Nephron (organoid): ENCODE measurements around the gene CEP128.

Experiments
- H3K27ac Mint-ChIP-seq, 3 experiments: 2 replicates each; pipeline ENCODE4 v1.8.0; 2020; ENCODE audit warnings: mixed read lengths in 3 of 3, mild to moderate bottlenecking in 2 of 3, moderate library complexity in 1 of 3
- H3K27me3 Mint-ChIP-seq: 2 replicates; pipeline ENCODE4 v1.8.0; 2021; ENCODE audit warnings: low read depth, mild to moderate bottlenecking, moderate library complexity, mixed read lengths
- H3K36me3 Mint-ChIP-seq: 2 replicates; pipeline ENCODE4 v1.8.0; 2020; ENCODE audit warnings: low read depth, mixed read lengths
- H3K4me1 Mint-ChIP-seq: 2 replicates; pipeline ENCODE4 v1.8.0; 2020; ENCODE audit warnings: mixed read lengths
- H3K4me3 Mint-ChIP-seq, 3 experiments: 2 replicates each; pipeline ENCODE4 v1.8.0; 2020; ENCODE audit warnings: mild to moderate bottlenecking in 3 of 3, mixed read lengths in 3 of 3, moderate library complexity in 2 of 3
- H3K9me3 Mint-ChIP-seq: 2 replicates; pipeline ENCODE4 v1.8.0; 2020; ENCODE audit warnings: mixed read lengths
- TF ChIP-seq, protein P1 (sequence below), 3 experiments: fragments of 200-600 bp; sonication (generic); IDR thresholded peaks; one replicate each; pipeline ENCODE4 v1.5.0; 2021; ENCODE audit warnings: antibody characterized with exemption in 3 of 3; ENCODE audit not compliant: unreplicated experiment in 3 of 3

The CEP128 gene

DNA sequence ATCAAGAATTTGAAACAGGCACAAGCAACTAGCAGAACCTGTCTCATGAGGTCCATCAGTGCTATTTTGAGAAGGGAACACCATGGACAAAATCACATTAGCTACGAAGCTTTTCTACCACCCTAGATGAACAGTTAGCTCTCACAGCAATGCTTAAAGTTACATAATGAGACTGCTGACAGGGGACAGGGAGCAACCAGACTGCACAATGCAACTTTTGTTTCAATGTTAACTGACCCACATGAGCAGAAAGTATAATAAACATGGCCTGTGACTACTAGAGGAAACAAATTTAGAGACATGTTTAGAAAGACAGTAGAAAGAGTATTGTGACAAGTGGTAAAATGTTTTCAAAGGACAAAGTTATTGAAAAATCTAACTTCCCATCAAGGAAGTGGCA is 282.8 kb downstream of the CEP128 start:
- H3K4me3 Mint-ChIP-seq = no peak overlapping the region
- no peaks in the 10 kb centered on the region for H3K9me3 Mint-ChIP-seq
- no peaks in the 10 kb centered on the region for H3K27me3 Mint-ChIP-seq
- no peaks in the 10 kb centered on the region for H3K4me1 Mint-ChIP-seq
- H3K36me3 Mint-ChIP-seq = no peaks in the 10 kb centered on the region
- no peak overlapping the region for H3K27ac Mint-ChIP-seq
- TF ChIP-seq, protein P1, sequence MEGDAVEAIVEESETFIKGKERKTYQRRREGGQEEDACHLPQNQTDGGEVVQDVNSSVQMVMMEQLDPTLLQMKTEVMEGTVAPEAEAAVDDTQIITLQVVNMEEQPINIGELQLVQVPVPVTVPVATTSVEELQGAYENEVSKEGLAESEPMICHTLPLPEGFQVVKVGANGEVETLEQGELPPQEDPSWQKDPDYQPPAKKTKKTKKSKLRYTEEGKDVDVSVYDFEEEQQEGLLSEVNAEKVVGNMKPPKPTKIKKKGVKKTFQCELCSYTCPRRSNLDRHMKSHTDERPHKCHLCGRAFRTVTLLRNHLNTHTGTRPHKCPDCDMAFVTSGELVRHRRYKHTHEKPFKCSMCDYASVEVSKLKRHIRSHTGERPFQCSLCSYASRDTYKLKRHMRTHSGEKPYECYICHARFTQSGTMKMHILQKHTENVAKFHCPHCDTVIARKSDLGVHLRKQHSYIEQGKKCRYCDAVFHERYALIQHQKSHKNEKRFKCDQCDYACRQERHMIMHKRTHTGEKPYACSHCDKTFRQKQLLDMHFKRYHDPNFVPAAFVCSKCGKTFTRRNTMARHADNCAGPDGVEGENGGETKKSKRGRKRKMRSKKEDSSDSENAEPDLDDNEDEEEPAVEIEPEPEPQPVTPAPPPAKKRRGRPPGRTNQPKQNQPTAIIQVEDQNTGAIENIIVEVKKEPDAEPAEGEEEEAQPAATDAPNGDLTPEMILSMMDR (IDR thresholded peaks at IDR 0.05; ENCODE audit: unreplicated experiment in 3 of 3) = no peak

DNA sequence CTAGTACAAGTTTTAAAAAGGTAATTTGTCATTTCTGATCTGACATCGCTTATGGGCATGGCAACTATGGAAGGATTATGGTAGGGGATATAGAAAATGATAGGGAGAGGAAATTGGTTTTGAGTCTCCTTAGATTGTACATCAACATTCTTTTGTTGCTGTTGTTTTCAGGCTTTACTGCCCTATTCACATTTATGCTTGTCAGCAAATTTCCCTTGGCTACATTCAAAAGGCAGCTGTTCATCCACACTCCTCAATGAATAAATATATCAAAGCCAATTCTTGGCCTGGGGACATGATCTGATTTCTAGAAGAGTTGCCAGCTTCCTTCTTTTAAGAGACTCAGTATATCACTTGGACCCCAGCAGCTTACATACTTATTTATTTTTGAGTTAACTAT is 283.4 kb downstream of the CEP128 start:
- TF ChIP-seq, protein P1 (IDR thresholded peaks at IDR 0.05; ENCODE audit: unreplicated experiment in 3 of 3) = no peak
- H3K4me3 Mint-ChIP-seq = no peak overlapping the region

DNA sequence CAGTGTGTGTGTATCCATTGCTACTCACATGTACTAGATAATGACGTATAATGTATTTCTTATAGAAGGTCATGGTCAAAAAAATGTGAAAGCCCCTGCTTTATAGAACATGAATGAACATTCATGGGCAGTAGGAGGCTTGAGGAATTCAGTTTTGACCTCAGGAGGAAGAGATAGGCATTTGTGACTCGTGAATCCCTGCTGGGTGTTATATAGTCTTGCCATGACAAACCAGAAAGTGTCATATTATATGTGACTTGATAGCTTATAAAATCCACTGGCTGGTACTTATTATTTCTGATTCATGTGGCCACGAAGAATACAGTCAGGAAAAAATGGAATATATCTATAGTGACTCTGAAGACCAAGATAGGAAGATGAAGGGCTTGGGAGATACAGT is 287.6 kb downstream of the CEP128 start:
- no peaks in the 10 kb centered on the region for H3K27me3 Mint-ChIP-seq
- H3K9me3 Mint-ChIP-seq = peaks cover 16% of the 10 kb centered on the region
- H3K36me3 Mint-ChIP-seq = no peaks in the 10 kb centered on the region
- H3K4me1 Mint-ChIP-seq = no peaks in the 10 kb centered on the region
- H3K27ac Mint-ChIP-seq = no peak overlapping the region
- H3K4me3 Mint-ChIP-seq = no peak overlapping the region
- TF ChIP-seq, protein P1 (IDR thresholded peaks at IDR 0.05; ENCODE audit: unreplicated experiment in 3 of 3) = no peak

More for the DNA sequence above, 283.4 kb downstream of the CEP128 start:
- Mint-ChIP-seq H3K27me3 (no peaks in the 10 kb centered on the region), H3K27ac (no peak overlapping the region), H3K9me3 (peaks cover 2% of the 10 kb centered on the region), H3K36me3 (no peaks in the 10 kb centered on the region), H3K4me1 (no peaks in the 10 kb centered on the region)

DNA sequence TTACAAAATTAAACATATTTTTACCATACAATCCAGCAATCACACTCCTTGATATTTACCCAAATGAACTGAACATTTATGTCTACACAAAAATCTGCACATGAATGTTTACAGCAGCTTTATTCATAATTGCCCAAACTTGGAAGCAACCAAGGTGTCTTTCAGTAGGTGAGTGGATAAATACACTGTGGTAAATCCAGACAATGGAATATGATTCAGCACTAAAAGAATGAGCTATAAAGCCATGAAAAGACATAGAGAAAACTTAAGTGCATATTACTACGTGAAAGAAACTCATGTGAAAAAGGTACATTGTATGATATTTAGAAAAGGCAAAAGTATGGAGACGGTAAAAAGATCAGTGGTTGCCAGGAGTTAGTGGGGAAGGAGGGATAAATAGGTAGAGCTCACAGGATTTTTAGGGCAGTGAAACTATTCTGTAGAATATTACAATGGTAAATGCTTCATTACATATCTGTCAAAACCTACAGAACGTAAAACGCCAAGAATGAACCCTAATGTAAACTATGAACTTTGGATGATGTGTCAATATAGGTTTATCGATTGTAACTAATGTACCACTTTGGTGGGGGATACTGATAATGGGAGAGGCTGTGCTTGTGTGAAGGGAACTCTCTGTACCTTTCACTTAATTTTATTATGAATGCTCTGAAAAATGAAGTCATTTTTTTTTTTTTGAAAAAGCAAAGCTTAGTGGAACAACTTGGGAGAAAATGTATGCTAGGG is 295.7 kb downstream of the CEP128 start:
- Mint-ChIP-seq H3K4me3 (no peak overlapping the region), H3K4me1 (no peaks in the 10 kb centered on the region), H3K36me3 (no peaks in the 10 kb centered on the region), H3K27me3 (no peaks in the 10 kb centered on the region), H3K9me3 (peaks cover 5% of the 10 kb centered on the region), H3K27ac (no peak overlapping the region)
- TF ChIP-seq, protein P1 (IDR thresholded peaks at IDR 0.05; ENCODE audit: unreplicated experiment in 3 of 3) = no peak

DNA sequence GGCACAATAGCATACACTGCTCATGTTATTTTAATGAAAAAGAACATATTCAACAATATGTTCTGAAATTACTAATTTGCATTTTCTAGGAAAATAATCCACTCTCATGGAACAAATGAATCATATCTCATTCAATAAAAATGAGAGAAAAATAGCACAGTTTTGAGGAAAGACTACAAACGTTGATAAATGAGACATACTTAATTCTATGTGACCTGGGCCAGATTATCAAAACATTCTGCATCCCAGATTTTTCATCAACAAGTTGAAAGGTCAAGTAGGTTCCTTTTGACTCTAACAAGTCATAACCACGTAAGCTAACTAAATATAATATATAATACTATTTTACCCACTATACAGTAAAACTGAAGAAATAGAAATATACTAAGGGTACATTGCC is 296.7 kb downstream of the CEP128 start:
- Mint-ChIP-seq H3K27ac (no peak overlapping the region), H3K9me3 (peaks cover 3% of the 10 kb centered on the region), H3K4me3 (no peak overlapping the region), H3K36me3 (no peaks in the 10 kb centered on the region), H3K27me3 (no peaks in the 10 kb centered on the region), H3K4me1 (no peaks in the 10 kb centered on the region)
- TF ChIP-seq, protein P1 (IDR thresholded peaks at IDR 0.05; ENCODE audit: unreplicated experiment in 3 of 3) = no peak
